PC-9 (cell line): ENCODE data around the gene EXOC1. TPM values are rescaled to one million over a fixed set of nuclear protein-coding genes. Genes with fewer than 3 reads are reported as not detected.

ENCODE experiments used
- BruUV-seq: library from RNA; stranded (reverse); fragments of 400-500 nt; replicated peaks from 2 replicates; lab custom pipeline; 2021; lab: Mats Ljungman, UMichigan
- CTCF ChIA-PET: fragments of 300-600 bp; sonication (Branson Sonifier 250); formaldehyde crosslinking; loops from one replicate; lab custom pipeline; 2022; ENCODE audit warnings: antibody characterized with exemption; lab: Charles Lee
- POLR2A ChIA-PET: fragments of 300-600 bp; sonication (Branson Sonifier 250); formaldehyde crosslinking; loops from one replicate; lab custom pipeline; 2022; ENCODE audit warnings: antibody characterized with exemption; ENCODE audit not compliant: unreplicated experiment; lab: Charles Lee
- DNase-seq, 2 experiments: peaks; one replicate each; pipeline versions ENCODE4 v3.0.0 to v3.0.0-alpha.2; 2015 to 2022; ENCODE audit warnings: mixed read lengths in 1 of 2
- H2AFZ ChIP-seq: fragments of 200-600 bp; sonication (generic); 2 replicates; pipeline ENCODE4 v1.8.1; 2017; ENCODE audit warnings: antibody characterized with exemption
- H3F3A ChIP-seq: fragments of 200-600 bp; sonication (generic); 2 replicates; pipeline ENCODE4 v1.8.1; 2017; ENCODE audit warnings: antibody characterized with exemption, mild to moderate bottlenecking, low read depth; ENCODE audit not compliant: insufficient read depth
- H3K27ac ChIP-seq: fragments of 200-600 bp; sonication (generic); 2 replicates; pipeline ENCODE4 v1.6.1; 2016; ENCODE audit warnings: mixed run types
- H3K27me3 ChIP-seq: fragments of 200-600 bp; sonication (generic); 2 replicates; pipeline ENCODE4 v1.6.1; 2016; ENCODE audit warnings: low read depth, mixed run types; ENCODE audit not compliant: insufficient read depth
- H3K36me3 ChIP-seq: fragments of 200-600 bp; sonication (generic); 2 replicates; pipeline ENCODE4 v1.6.1; 2016; ENCODE audit warnings: low read depth, mixed run types
- H3K4me1 ChIP-seq: fragments of 200-600 bp; sonication (generic); replicated peaks from 2 replicates; pipeline ENCODE4 v1.6.1; 2016; ENCODE audit warnings: mixed run types; ENCODE audit not compliant: insufficient read depth
- H3K4me2 ChIP-seq: fragments of 200-600 bp; sonication (generic); 2 replicates; pipeline ENCODE4 v1.6.1; 2017; ENCODE audit warnings: mixed run types
- H3K4me3 ChIP-seq: fragments of 200-600 bp; sonication (generic); 2 replicates; pipeline ENCODE4 v1.6.1; 2016; ENCODE audit warnings: mixed run types
- H3K79me2 ChIP-seq: fragments of 200-600 bp; sonication (generic); 2 replicates; pipeline ENCODE4 v1.6.1; 2017; ENCODE audit warnings: low read depth, mixed run types
- H3K9me2 ChIP-seq: fragments of 200-600 bp; sonication (generic); 2 replicates; pipeline ENCODE4 v1.8.1; 2017; ENCODE audit warnings: mild to moderate bottlenecking; ENCODE audit not compliant: insufficient read depth
- H3K9me3 ChIP-seq: fragments of 200-600 bp; sonication (generic); 2 replicates; pipeline ENCODE4 v1.8.1; 2016; ENCODE audit warnings: low read depth; ENCODE audit not compliant: insufficient read depth
- H4K20me1 ChIP-seq: fragments of 200-600 bp; sonication (generic); 2 replicates; pipeline ENCODE4 v1.8.1; 2017; ENCODE audit not compliant: insufficient read depth
- EZH2 ChIP-seq: fragments of 200-600 bp; sonication (generic); IDR thresholded peaks from 2 replicates; pipeline ENCODE4 v1.8.0; 2017; ENCODE audit warnings: antibody characterized with exemption, low read depth
- intact Hi-C: fragments of 100-400 bp; cut with micrococcal nuclease; formaldehyde crosslinking; loops from one replicate; pipeline ENCODE4 v1.10.0; 2022; ENCODE audit not compliant: unreplicated experiment
- total RNA-seq: library from RNA; stranded (reverse); gene quantifications from 2 replicates; pipeline ENCODE4 v1.2.3, GENCODE V29; 2021
- TF ChIP-seq, protein P1 (sequence below): fragments of 200-600 bp; sonication (generic); conservative IDR thresholded peaks from 2 replicates; pipeline ENCODE4 v1.6.1; 2017; ENCODE audit warnings: mixed run types, antibody characterized with exemption, mild to moderate bottlenecking, moderate library complexity

The EXOC1 gene
- total RNA-seq, 1 experiment from 2014 or later, result 27.1 TPM

DNA sequence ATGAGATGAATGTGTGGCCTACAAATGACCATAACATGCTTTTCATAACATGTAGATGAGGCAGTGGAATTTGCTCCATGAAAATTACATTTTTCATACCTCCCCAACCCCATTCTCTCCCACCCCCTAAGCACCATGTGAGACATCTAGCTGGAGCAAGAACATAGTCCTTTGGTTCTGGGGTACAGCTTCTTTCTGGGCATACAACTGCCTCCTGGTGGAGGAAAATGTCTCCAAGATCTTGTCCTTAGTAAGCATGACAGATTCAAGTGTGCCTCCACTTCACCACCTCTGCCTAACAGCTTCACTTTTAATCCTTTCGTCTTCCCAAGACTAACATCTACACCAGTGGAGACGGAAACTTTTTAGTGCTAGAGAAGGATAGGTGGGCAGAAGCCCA lies 25.9 kb upstream of the EXOC1 start:
- no peak overlapping the region for H3K4me3 ChIP-seq
- BruUV-seq, result no TSS peak
- intact Hi-C loops, result no loop called here
- H3K4me1 ChIP-seq, result no peaks in the 10 kb centered on the region
- ChIA-PET CTCF (no interaction called here), POLR2A (no interaction called here)
- no peaks in the 10 kb centered on the region for H3K36me3 ChIP-seq
- no peaks in the 10 kb centered on the region for H3K79me2 ChIP-seq
- H3F3A ChIP-seq, result no peaks in the 10 kb centered on the region
- H3K27ac ChIP-seq, result no peak overlapping the region
- no peaks in the 10 kb centered on the region for H3K9me2 ChIP-seq
- H3K4me2 ChIP-seq, result no peak overlapping the region
- no peaks in the 10 kb centered on the region for H3K27me3 ChIP-seq
- no peaks in the 10 kb centered on the region for H3K9me3 ChIP-seq
- TF ChIP-seq EZH2, result no peak
- TF ChIP-seq, protein P1, sequence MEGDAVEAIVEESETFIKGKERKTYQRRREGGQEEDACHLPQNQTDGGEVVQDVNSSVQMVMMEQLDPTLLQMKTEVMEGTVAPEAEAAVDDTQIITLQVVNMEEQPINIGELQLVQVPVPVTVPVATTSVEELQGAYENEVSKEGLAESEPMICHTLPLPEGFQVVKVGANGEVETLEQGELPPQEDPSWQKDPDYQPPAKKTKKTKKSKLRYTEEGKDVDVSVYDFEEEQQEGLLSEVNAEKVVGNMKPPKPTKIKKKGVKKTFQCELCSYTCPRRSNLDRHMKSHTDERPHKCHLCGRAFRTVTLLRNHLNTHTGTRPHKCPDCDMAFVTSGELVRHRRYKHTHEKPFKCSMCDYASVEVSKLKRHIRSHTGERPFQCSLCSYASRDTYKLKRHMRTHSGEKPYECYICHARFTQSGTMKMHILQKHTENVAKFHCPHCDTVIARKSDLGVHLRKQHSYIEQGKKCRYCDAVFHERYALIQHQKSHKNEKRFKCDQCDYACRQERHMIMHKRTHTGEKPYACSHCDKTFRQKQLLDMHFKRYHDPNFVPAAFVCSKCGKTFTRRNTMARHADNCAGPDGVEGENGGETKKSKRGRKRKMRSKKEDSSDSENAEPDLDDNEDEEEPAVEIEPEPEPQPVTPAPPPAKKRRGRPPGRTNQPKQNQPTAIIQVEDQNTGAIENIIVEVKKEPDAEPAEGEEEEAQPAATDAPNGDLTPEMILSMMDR, result no peak
- H4K20me1 ChIP-seq, result no peaks in the 10 kb centered on the region
- DNase-seq, result no peak
- no peak overlapping the region for H2AFZ ChIP-seq

DNA sequence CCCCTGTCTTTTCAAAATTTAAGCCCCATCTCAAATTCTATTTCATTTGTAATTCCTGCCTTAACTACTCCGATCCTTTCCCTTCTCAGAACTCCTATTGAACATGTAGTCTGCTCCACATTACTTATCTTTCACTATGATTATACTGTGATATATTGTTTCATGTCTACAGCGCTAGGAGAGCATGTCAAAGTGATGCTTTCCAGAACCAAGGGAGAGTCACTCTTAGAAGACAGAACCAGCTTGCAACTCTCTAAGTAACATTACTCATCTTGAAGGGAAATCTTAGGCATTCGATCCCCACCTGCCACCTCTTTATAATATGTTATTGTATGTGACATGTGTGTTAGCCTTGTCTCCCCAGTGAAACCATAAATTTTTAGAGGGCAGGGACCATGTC lies 23.4 kb upstream of the EXOC1 start:
- intact Hi-C loops, result no loop called here
- CTCF ChIA-PET, result no interaction called here
- H3K9me3 ChIP-seq, result no peaks in the 10 kb centered on the region
- TF ChIP-seq, protein P1, result no peak
- no peak for TF ChIP-seq EZH2
- no peaks in the 10 kb centered on the region for H3K27me3 ChIP-seq
- no peak for DNase-seq
- H3K9me2 ChIP-seq, result no peaks in the 10 kb centered on the region
- no peaks in the 10 kb centered on the region for H3K36me3 ChIP-seq
- no peak overlapping the region for H3K27ac ChIP-seq
- H3F3A ChIP-seq, result no peaks in the 10 kb centered on the region
- no peaks in the 10 kb centered on the region for H4K20me1 ChIP-seq
- H3K4me2 ChIP-seq, result no peak overlapping the region
- H2AFZ ChIP-seq, result no peak overlapping the region
- no peaks in the 10 kb centered on the region for H3K4me1 ChIP-seq
- POLR2A ChIA-PET, result no interaction called here
- H3K4me3 ChIP-seq, result no peak overlapping the region
- BruUV-seq, result no TSS peak
- no peaks in the 10 kb centered on the region for H3K79me2 ChIP-seq

DNA sequence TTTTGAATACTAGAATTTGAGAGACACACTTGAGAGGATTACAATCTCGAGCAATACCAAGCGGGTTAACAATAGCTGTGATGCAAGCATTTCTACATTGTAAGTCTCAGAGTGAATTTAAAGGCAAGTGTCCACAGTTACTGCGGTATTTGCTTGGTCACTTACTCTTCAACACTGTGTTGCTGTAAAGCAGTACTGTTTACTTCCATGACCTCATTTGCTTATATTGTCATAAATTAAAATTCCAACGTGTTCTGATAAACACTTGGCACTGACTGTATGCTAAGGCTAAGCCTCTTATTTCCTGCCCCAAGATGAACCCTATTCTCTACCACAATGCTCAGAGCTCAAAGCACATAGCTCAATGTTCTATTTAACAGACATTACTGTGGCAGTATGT lies 22.7 kb upstream of the EXOC1 start:
- POLR2A ChIA-PET, result interaction anchor here (0.6 kb wide), 1 partner anchor 497 kb away, joined by 3 read pairs; no protein-coding TSS in a partner anchor
- TF ChIP-seq EZH2, result no peak
- TF ChIP-seq, protein P1, result no peak
- Histone ChIP-seq H3K36me3 (no peaks in the 10 kb centered on the region), H3K4me1 (no peaks in the 10 kb centered on the region), H3K27ac (no peak overlapping the region), H3F3A (no peaks in the 10 kb centered on the region), H2AFZ (no peak overlapping the region), H3K4me3 (no peak overlapping the region), H3K4me2 (no peak overlapping the region), H3K9me2 (no peaks in the 10 kb centered on the region), H3K79me2 (no peaks in the 10 kb centered on the region), H3K9me3 (no peaks in the 10 kb centered on the region), H3K27me3 (no peaks in the 10 kb centered on the region), H4K20me1 (no peaks in the 10 kb centered on the region)
- DNase-seq, result no peak
- intact Hi-C loops, result no loop called here
- no TSS peak for BruUV-seq
- CTCF ChIA-PET, result no interaction called here
